HG03521 (cell line): ENCODE measurements around the gene SDK1.

Experiments
- ATAC-seq: cut with Tn5 transposase; IDR thresholded peaks from one replicate; pipeline ENCODE4 v1.9.1; 2021; ENCODE audit warnings: mild to moderate bottlenecking, moderate library complexity; ENCODE audit not compliant: unreplicated experiment

Gene SDK1

DNA sequence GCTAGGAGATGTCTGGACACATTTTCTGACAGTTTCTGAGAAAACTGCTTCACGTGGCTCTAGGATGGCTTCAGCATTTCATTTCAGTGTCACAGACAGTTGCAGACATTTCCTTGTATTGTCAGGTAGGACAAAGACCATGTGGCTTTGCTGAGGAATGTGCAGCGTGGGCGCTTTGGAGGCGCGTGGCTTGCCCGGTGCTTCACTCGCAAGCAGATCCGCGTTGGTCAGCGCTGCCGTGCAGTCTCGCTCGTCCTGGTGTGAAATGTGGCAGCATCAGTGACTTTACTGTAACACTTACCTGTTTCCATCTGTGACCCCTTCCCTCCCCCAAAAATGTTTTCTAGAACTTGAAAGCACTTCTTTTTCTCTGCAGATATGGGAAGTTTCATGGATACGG lies 340.5 kb downstream of the SDK1 start:
- ATAC-seq: no peak

DNA sequence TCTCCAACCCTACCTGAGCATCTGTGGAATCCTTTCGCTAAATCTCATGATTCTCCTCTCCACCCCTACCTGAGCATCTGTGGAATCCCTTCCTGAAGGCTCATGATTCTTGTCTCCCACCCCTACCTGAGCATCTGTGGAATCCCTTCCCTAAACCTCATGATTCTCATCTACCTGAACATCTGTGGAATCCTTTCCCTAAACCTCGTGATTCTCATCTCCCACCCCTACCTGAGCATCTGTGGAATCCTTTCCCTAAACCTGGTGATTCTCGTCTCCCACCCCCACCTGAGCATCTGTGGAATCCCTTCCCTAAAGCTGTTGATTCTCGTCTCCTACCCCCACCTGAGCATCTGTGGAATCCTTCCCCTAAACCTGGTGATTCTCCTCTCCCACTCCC lies 342.0 kb downstream of the SDK1 start:
- no peak for ATAC-seq

DNA sequence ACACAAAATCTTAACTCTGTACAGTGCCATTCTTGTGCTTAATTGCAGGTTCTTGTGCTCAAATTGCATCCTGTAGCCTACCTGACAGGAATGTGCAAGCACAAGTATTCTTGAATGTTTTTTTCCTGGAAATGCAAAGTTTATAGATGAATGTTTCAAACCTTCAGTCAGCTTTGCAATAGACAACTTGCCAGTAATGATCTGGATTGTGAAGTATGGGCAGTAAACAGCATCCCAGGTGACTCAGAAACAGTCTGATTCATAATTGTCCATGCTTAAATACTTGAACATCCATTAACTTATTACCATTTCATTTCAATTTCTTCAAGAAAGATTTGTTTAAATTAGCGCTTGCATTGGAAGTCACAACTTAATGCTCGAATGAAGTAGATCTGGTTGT lies 347.2 kb downstream of the SDK1 start:
- no peak for ATAC-seq

DNA sequence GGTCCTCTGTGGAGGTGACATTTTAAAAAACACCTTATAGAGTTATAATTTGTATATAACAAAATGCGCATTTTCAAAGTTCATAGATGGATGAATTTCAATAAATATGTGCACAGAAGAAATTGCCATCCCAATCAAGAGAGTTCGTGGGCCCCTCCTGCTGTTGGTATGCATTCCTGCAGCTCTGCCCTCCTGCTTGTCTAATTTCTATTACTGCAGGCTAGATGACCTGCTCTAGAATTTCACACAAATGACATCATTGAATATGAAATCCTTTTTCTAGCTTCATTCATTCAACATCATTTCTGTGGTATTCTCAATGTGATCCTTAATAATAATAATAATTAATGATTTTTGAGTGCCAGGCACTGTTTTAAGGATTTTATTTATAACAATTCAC lies 348.2 kb downstream of the SDK1 start:
- no peak for ATAC-seq

DNA sequence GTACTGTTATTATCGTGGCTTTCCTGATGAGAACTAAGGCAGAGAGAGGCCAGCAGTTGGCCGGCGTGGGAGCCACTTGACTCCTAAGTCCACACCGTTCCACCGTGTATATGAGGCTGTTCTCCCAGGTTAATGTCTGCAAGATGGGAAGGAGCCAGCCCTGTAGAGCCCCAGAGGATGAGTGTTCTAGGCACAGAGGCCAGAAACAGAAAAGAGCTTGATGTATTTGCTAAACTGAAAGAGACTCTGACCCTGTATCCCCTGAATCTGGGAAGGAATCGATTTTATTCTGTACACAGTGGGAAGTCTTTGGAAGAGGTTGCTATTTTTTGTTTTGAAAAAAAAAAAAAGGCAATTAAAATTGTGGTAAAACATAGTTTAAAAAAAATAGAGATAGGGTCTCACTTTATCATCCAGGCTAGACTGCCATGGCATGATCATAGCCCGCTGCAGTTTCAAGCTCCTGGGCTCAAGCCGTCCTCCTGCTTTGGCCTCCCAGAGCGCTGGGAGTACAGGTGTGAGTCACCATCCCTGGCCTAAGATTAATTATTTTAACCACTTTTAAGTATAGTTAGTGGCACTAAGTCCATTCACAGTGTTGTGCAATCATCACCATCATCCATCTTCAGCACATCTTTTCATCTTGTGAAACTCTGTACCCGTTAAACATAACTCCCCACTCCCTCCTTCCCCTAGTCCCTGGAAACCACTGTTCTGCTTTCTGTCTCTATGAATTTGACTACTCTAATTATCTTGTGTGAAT lies 348.8 kb downstream of the SDK1 start:
- ATAC-seq: no peak

DNA sequence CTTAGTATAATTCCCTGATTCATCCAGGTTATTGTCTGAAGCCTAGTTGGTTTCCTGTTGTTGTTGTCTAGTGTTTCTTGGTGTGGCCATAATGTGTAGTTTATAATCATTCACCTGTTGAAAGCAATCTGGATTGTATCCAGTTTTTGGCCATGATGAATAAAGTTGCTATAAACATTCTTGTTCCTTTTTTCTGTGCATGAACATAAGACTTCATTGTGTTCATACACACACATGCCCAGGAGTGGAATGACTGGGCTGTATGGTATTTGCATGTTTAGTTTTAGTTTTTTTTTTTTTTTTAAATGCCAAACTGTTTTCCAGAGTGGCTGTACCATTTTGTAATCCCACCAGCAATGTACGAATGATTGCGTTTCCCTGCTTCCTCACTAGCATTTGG lies 349.8 kb downstream of the SDK1 start:
- ATAC-seq: no peak

DNA sequence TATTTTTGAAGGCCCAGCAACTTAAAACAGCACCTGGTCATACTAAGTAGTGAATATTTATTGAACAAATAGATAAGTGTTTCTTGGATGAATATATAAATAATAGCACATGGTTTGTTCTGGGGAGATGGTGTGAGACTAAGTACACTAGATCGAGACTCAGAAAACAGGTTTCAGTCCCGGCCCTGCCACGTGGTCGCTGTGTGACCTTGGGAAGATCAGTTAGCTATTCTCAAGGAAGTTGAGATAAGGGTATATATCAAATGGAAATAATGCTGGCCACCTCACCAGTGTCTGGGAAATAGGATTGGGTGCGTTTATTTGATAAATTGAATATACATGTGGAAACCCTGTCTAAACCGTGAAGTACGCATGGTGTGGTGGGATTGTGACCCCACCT lies 354.6 kb downstream of the SDK1 start:
- no peak for ATAC-seq

DNA sequence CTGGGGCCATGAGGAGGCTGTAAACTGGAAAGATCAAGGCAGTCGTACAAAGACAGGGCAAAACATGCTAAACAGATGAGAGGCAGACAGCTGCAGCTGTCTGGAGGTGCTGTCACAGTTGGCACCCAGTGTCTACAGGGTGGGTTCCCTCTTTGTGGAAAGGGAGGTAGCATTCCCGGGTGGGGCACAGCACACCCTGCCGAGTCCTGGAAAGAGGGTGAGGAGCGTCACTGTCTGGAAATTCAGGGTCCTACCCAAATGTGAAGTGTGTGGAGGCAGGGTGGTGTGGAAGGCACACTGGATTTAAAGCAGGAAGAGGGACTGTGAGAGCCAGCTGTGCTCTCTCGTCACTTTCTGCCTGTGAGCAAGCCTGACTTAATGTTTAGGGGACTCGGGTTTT lies 356.2 kb downstream of the SDK1 start:
- no peak for ATAC-seq

DNA sequence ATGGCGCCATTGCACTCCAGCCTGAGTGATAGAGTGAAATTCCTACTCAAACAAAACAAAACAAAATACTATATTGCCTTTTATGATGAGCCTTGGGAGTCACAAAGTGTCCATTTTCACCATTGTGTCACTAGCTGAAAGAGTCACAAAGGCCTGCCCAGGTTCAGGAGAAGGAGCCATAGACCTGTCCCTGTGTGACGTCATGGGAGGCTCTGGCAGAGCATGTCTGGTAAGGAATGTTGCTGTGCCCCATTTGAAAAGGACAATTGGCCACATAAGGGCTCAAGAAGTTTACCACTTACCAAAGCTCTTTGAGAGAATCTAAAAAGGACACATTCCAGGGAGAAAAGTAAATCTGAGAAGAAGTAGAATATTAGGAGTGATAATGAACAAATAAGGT lies 367.7 kb downstream of the SDK1 start:
- no peak for ATAC-seq

DNA sequence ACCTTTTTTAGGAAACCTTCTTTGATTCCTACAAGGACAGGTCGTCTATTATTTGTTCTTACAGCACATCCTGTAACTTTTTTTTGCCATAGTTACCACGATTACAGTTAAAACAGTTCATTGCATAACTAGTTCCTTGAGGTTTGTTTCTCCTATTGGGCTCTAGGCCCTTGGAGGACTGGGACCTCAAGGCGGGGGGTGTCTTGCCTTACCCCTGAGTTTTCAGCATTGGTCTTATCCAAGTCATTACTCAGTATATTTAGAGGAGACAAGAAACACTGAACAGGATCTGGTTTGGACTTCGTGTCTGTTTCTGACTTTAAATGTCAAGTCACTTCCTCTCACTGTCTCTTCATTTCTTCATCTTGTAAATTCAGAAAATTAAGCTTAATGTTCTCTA lies 369.8 kb downstream of the SDK1 start:
- ATAC-seq: no peak

DNA sequence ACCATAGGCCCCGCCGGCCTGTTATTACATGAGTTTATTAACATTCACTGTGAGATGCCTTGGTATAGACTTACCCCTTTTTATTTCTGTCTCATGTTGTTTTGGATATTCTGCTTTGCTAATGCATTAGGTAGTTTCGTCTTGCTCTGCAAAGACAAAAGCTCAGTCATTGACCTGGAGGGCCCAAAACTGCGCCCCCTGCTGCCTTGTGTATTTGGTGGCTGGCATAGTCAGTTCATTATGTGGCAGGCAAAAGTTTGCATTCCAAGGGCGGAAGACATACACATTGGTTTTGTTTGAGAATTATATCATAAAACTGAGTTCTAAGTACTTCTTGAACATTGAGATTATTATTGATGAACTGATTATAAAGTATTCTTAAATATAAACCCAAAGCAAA lies 372.5 kb downstream of the SDK1 start:
- ATAC-seq: no peak

DNA sequence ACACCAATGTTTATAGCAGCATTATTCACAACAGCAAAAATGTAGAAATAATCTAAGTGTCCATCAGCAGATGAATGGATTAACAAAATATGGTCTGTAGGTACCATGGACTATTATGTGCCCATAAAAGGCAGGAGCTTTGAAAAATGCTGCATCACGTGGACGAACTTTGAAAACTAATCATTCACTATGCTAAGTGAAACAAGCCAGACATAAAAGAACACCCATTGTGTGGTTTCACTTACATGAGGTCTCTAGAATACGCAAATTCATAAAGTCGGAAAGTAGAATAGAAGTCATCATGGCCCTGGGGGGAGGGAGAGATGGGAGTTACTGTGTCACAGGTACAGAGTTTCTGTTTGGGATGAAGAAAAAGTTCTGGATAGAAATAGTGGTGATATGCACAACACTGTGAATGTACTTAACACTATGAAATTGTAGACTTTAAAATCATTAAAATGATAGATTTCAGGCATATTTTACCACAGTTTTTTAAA lies 377.3 kb downstream of the SDK1 start:
- ATAC-seq: no peak

DNA sequence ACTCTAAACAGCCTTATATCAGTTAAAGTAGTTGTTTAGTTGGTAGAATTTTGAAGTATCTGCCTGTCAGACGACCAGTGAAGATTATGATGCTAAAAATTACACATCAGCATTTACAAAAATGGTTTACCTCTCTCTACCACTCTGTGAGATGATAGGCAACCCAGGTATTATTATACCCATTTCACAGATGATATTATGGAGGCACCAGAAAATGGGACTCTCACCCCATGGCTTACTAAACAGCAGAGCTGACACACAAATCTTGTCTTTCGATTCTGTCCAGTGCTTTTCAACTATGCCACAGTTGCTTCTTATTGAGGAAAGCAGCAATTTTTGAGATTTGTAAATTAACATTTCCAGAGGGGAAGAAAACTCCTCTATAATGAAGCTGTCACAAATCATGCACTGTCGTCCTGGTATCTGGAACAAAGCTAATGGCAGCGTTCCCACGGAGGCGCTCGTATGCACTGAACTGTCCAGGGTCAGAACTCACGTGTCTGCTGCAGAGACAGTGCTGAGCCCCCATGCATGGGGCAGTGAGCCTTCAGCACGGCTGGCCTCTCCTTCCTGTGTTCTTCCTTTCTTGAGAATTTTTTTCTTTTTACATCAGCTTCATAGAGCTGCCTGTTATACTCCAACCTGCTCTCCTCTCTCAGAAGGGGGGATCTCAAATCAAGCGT lies 381.1 kb downstream of the SDK1 start:
- ATAC-seq: no peak

DNA sequence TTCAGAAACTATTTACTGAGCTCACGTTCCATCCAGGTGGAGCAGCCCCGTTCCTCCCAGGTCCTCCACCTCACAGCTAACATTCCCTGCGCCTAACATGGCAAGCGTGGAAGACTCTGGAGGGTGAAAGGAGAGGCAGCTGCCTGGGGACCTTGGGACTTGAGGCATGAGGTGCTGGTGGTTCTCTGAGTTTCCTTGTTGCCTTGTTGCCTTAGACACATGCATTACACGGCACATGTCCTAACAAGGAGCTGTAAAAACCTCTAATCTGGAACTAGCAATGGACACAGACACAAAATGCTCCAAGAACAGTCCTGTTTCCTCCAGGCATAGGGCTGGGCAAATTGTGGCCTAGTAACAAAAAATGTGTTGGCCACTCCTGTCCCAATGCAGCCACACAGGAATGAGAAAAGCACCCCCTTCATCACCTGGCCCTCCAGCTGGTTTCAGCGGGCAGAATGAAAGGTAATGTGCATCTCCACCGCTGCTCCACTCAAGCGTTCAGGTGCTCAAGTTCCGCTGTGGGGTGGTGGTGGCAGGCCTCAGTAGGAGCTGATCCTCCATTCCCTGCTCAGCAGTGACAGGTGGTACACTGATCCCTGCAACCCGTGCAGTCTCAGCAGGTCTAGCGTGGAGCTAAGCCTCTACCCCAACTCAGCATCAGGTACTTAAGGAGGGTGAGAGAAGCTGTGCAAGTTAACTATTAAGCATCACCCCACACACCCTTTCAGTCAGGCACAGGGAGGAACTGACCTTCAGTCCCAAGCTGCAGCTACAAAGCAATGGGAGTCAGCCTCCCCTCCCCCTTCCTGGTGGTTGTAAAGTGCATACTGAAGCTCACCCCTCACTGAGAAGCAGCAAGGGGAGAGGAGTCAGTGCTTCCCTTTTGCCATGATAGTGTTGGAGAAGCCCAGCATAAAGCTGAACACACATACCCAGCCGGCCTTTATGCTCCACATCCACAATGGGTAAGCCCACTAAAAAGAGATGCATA lies 382.8 kb downstream of the SDK1 start:
- ATAC-seq: no peak

DNA sequence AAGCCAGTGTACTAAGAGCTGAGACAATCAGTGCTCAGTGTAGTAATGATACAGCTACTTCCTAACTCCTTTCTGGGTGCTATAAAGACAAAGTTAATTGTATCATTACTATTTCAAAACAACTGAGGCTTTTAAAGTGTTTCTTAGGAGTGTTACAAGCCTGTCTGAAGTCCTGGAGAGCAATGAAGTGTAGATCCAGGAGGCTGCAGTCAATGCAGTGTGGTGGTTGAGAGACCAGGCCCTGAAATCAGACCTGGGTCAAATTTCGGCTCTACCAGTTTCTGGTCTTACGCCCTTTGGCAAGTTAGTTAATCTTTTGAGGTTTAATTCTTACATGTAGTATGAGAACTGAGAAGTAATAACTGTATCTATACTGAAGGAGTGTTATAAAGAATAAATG lies 387.0 kb downstream of the SDK1 start:
- no peak for ATAC-seq

DNA sequence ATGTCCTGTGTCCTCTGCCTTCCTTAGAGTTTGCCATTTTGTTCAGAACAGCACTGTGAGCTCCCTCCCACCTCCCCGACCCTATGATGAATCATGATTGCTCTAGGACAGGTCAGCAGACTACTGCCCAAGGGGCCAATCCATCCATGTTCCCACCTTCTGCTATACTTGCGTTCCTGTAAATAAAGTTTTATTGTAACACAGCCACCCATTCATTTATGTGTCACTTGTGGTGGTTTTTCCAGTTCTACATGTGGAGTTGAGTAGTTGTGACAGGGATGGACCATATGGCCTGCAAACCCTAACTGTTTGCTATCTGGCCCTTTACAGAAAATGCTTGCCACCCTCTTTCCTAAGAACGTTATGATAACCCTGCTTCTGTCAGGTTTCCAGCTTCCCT lies 387.8 kb downstream of the SDK1 start:
- no peak for ATAC-seq

DNA sequence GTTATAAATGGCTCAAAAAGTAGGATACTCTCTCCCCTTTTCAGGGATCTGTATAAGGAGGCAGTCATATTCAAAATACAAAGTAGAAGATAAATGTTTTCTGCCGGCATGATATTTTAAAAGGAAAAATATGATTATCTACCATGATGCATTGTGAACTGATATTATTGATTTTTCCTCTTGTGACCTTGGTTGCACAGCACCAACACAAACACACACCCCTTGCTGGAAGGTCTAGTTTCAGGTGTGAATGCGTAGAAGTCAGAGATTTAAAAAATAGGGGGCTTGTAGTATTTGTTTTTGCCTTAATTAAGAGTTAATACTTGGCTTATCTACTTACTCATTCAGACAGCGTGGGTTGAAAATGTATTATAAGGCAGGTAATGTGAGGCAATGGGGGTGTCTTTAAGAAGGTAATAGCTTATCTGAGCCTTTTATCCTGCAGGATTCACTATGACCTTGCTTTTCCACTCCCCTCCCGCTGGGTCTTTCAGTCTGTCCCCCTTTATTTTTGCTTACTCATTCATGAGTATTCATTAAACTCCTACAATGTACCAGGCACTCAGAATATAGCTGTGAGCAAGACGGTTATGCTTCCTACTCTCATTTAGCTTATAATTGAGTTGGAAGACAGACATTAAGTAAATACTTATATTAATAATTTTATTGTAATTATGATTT lies 390.6 kb downstream of the SDK1 start:
- no peak for ATAC-seq

DNA sequence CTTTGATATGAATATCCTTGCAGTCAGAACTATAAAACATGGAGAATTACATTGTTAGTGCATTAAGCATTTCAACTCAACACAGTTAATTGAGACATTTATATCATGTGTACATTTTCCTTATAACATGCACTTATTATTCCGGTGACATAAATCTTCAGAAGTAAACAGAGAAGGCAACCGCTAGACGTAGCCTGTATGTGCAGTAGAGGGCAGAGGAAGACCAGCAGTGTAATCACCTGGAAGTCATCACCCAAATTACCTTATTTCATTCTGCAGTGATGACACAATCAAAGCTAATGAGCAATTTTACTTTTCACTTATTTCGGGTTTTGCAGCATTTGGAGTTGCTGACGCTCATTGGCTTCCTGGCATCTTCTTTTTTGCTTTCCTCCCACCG lies 394.6 kb downstream of the SDK1 start:
- no peak for ATAC-seq

DNA sequence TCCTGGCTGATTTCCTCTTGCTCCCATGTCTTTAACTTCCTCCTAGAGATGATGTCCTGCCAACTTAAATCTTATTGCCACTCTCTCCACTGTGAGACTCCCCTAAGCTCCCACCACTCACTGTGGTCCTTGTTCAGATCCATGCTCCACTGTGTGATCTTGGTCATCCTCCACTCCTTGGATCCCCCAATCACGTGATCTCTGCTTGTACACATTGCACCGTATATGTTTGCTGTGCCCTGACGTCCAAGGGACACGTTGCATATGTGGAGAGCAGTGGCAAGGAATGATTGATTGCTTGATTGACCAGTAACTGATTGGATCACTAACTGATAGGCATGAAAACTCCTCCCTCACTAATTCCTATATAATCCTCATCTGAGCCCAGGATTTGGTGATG lies 395.1 kb downstream of the SDK1 start:
- ATAC-seq: no peak

DNA sequence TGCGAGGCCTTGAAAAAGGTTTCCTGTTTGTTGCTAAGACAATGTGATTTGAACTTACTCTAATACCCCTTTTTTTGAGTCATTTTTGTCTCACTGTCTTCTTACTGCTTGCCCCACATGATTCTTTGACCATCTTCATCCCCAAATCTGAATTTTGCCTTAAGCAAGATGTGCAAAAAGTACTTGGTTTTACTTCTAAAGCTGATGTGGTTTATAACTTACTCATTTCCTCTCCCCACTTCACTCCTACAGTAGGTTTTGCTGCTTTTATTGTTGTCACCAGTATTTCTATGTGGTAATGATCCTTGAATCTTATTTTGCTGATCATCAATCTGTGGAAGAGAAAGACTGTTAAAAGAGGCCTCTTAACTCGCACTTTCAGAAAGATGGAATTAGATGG lies 396.4 kb downstream of the SDK1 start:
- ATAC-seq: no peak

DNA sequence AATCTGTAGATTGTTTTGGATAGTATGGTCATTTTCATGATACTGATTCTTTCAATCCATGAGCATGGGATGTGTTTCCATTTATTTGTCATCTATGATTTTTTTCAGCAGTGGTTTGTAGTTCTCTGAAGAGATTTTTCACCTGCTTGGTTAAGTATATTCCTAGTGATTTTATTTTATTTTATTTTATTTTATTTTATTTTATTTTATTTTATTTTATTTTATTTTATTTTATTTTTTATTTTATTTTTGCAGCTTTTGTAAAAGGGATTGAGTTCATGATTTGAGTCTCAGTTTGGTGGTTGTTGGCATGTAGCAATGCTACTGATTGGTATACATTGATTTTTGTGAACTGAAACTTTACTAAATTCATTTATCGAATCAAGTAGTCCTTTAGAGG lies 404.2 kb downstream of the SDK1 start:
- no peak for ATAC-seq
